Liver (tissue), 9 donors: ENCODE measurements around the gene UTS2R. TPM values are rescaled to one million over a fixed set of nuclear protein-coding genes. Genes with fewer than 3 reads are reported as not detected.

Experiments used
- DNase-seq: peaks from one replicate; pipeline ENCODE4 v3.0.0-alpha.2; 2017; ENCODE audit warnings: low spot score
- H3K27ac ChIP-seq, 2 donors: one replicate each; pipeline ENCODE4 v1.7.0; 2013; ENCODE audit warnings: inconsistent platforms in 2 of 2, low read length in 2 of 2, control low read depth in 1 of 2, low read depth in 1 of 2, mild to moderate bottlenecking in 1 of 2
- H3K27me3 ChIP-seq, 4 donors: one replicate each; pipeline versions ENCODE4 v1.6.1 to v1.7.0; 2013; ENCODE audit warnings: low read length in 3 of 4, inconsistent platforms in 1 of 4, mild to moderate bottlenecking in 1 of 4, moderate library complexity in 1 of 4; ENCODE audit not compliant: control insufficient read depth in 4 of 4, insufficient read depth in 4 of 4
- H3K36me3 ChIP-seq, 4 donors: one replicate each; pipeline versions ENCODE4 v1.6.1 to v1.7.0; 2013; ENCODE audit warnings: low read length in 3 of 4, mild to moderate bottlenecking in 3 of 4, low read depth in 1 of 4, moderate library complexity in 1 of 4; ENCODE audit not compliant: control insufficient read depth in 4 of 4, insufficient read depth in 3 of 4
- H3K4me1 ChIP-seq, 4 donors: one replicate each; pipeline versions ENCODE4 v1.6.1 to v1.7.0; 2013; ENCODE audit warnings: low read length in 3 of 4, mild to moderate bottlenecking in 3 of 4, moderate library complexity in 1 of 4; ENCODE audit not compliant: control insufficient read depth in 4 of 4, insufficient read depth in 4 of 4
- H3K4me3 ChIP-seq, 3 donors: one replicate each; pipeline versions ENCODE4 v1.6.1 to v1.7.0; 2013; ENCODE audit warnings: low read length in 3 of 3, control low read depth in 1 of 3, low read depth in 1 of 3, mild to moderate bottlenecking in 1 of 3
- H3K9ac ChIP-seq, 2 donors: one replicate each; pipeline ENCODE4 v1.7.0; 2013; ENCODE audit warnings: low read length in 2 of 2, mild to moderate bottlenecking in 2 of 2, moderate library complexity in 2 of 2, control low read depth in 1 of 2, low read depth in 1 of 2
- H3K9me3 ChIP-seq, 4 donors: one replicate each; pipeline versions ENCODE4 v1.6.1 to v1.7.0; 2013; ENCODE audit warnings: low read length in 3 of 4; ENCODE audit not compliant: control insufficient read depth in 4 of 4
- ATF3 ChIP-seq: IDR thresholded peaks from 2 replicates; pipeline ENCODE4 v1.6.1; 2016; ENCODE audit warnings: antibody characterized with exemption
- CTCF ChIP-seq: fragments of 150-350 bp; IDR thresholded peaks from 2 replicates; pipeline ENCODE4 v1.5.1; 2017; ENCODE audit warnings: improper control_type of control experiment, low read depth, low read length; ENCODE audit not compliant: missing input control
- EGR1 ChIP-seq, 2 donors: IDR thresholded peaks; 2 replicates each; pipeline ENCODE4 v1.6.1; 2016 to 2018; ENCODE audit warnings: antibody characterized with exemption in 2 of 2, low read depth in 2 of 2
- FOXA1 ChIP-seq: IDR thresholded peaks from 2 replicates; pipeline ENCODE4 v1.6.1; 2016; ENCODE audit warnings: antibody characterized with exemption
- FOXA2 ChIP-seq: IDR thresholded peaks from 2 replicates; pipeline ENCODE4 v1.6.1; 2016; ENCODE audit warnings: antibody characterized with exemption
- GABPA ChIP-seq, 2 donors: IDR thresholded peaks in 1 of 2; conservative IDR thresholded peaks in 1 of 2; 2 replicates each; pipeline ENCODE4 v1.6.1; 2016; ENCODE audit warnings: antibody characterized with exemption in 2 of 2, mild to moderate bottlenecking in 1 of 2, moderate library complexity in 1 of 2
- HNF4A ChIP-seq, 2 donors: conservative IDR thresholded peaks; 2 replicates each; pipeline ENCODE4 v1.6.1; 2016; ENCODE audit warnings: antibody characterized with exemption in 2 of 2, mild to moderate bottlenecking in 2 of 2
- HNF4G ChIP-seq: IDR thresholded peaks from 2 replicates; pipeline ENCODE4 v1.6.1; 2016; ENCODE audit warnings: antibody characterized with exemption
- JUND ChIP-seq, 2 donors: IDR thresholded peaks; 2 replicates each; pipeline ENCODE4 v1.6.1; 2016; ENCODE audit warnings: antibody characterized with exemption in 2 of 2
- MAX ChIP-seq: IDR thresholded peaks from 2 replicates; pipeline ENCODE4 v1.6.1; 2016; ENCODE audit warnings: antibody characterized with exemption
- NR2F2 ChIP-seq: IDR thresholded peaks from 2 replicates; pipeline ENCODE4 v1.6.1; 2016; ENCODE audit warnings: antibody characterized with exemption
- RAD21 ChIP-seq, 2 donors: IDR thresholded peaks; 2 replicates each; pipeline ENCODE4 v1.6.1; 2016; ENCODE audit warnings: antibody characterized with exemption in 2 of 2, mild to moderate bottlenecking in 2 of 2
- REST ChIP-seq: IDR thresholded peaks from 2 replicates; pipeline ENCODE4 v1.6.1; 2016; ENCODE audit warnings: antibody characterized with exemption, mild to moderate bottlenecking
- RXRA ChIP-seq, 2 donors: IDR thresholded peaks; 2 replicates each; pipeline ENCODE4 v1.6.1; 2017 to 2018; ENCODE audit warnings: antibody characterized with exemption in 2 of 2, mild to moderate bottlenecking in 1 of 2
- SP1 ChIP-seq: IDR thresholded peaks from 2 replicates; pipeline ENCODE4 v1.6.1; 2018; ENCODE audit warnings: antibody characterized with exemption, mild to moderate bottlenecking
- TAF1 ChIP-seq: conservative IDR thresholded peaks from 2 replicates; pipeline ENCODE4 v1.6.1; 2016; ENCODE audit warnings: antibody characterized with exemption, mild to moderate bottlenecking
- YY1 ChIP-seq: IDR thresholded peaks from 2 replicates; pipeline ENCODE4 v1.6.1; 2016; ENCODE audit warnings: antibody characterized with exemption, mild to moderate bottlenecking
- WGBS: extraction: QIAGEN DNeasy Blood & Tissue Kit; methylation state at CpG from one replicate; pipeline ENCODE4 v1.1.7; 2013; 5-methylcytosine and 5-hydroxymethylcytosine counted together
- polyA plus RNA-seq, 2 donors: library from polyadenylated mRNA; stranded (reverse) in 1 of 2; unstranded in 1 of 2; fragments of 200-250 nt in 1 of 2; fragments of >200 nt in 1 of 2; fragmentation: Nextera tagmentation in 1 of 2; extraction: Ambion mirVana in 1 of 2; gene quantifications; one replicate each; pipeline versions ENCODE4 v1.2.1 to v1.2.3, GENCODE V29; 2013 to 2015
- total RNA-seq, 2 donors: library from RNA; depleted of rRNA; stranded (reverse); fragments of >200 nt; gene quantifications; one replicate each; pipeline ENCODE4 v1.2.3, GENCODE V29; 2014
- TF ChIP-seq, protein P1 (sequence below): IDR thresholded peaks from 2 replicates; pipeline ENCODE4 v1.6.1; 2016; ENCODE audit warnings: antibody characterized with exemption
- donor health status: healthy.
- donor health status: healthy.
- donor health status: healthy.
- donor health status: healthy.
- donor health status: healthy.

The UTS2R gene
- total and polyA plus RNA-seq, 4 donors = not detected

- Histone ChIP-seq H3K36me3 (peaks cover 0 to 9% (median 4%) of the 10 kb centered on the region in 4 donors), H3K4me3 (no peak overlapping the region), H3K9me3 (no peaks in the 10 kb centered on the region), H3K27ac (no peak overlapping the region), H3K4me1 (peaks cover 0 to 4% (median 2%) of the 10 kb centered on the region in 4 donors), H3K9ac (no peak overlapping the region), H3K27me3 (no peaks in the 10 kb centered on the region)
- DNase-seq = no peak
- TF ChIP-seq NR2F2 = no peak
- TF ChIP-seq FOXA2 = no peak
- TF ChIP-seq MAX = no peak
- no peak for TF ChIP-seq TAF1
- TF ChIP-seq FOXA1 = no peak
- TF ChIP-seq REST = no peak
- TF ChIP-seq EGR1 (IDR thresholded peaks at IDR 0.05; ENCODE audit: low read depth in 2 of 2) = no peak
- no peak for TF ChIP-seq SP1
- TF ChIP-seq RXRA (IDR thresholded peaks at IDR 0.05) = no peak
- no peak for TF ChIP-seq ATF3
- no peak for TF ChIP-seq CTCF
- TF ChIP-seq JUND (IDR thresholded peaks at IDR 0.05) = no peak
- no peak for TF ChIP-seq YY1
- no peak for TF ChIP-seq GABPA (IDR thresholded peaks at IDR 0.05 in 1 of 2, conservative IDR thresholded peaks at IDR 0.05 in 1 of 2)
- TF ChIP-seq, protein P1, sequence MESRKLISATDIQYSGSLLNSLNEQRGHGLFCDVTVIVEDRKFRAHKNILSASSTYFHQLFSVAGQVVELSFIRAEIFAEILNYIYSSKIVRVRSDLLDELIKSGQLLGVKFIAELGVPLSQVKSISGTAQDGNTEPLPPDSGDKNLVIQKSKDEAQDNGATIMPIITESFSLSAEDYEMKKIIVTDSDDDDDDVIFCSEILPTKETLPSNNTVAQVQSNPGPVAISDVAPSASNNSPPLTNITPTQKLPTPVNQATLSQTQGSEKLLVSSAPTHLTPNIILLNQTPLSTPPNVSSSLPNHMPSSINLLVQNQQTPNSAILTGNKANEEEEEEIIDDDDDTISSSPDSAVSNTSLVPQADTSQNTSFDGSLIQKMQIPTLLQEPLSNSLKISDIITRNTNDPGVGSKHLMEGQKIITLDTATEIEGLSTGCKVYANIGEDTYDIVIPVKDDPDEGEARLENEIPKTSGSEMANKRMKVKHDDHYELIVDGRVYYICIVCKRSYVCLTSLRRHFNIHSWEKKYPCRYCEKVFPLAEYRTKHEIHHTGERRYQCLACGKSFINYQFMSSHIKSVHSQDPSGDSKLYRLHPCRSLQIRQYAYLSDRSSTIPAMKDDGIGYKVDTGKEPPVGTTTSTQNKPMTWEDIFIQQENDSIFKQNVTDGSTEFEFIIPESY = no peak
- TF ChIP-seq HNF4G = no peak
- no peak for TF ChIP-seq HNF4A (conservative IDR thresholded peaks at IDR 0.05)
- no peak for TF ChIP-seq RAD21 (IDR thresholded peaks at IDR 0.05)
- 77% methylated on average over 19 of the region's 19 CpGs for WGBS
Measured at GRCh38 chr17:82400830-82401229, 29.3 kb downstream of the UTS2R start.
